Naive thymus-derived CD4-positive, alpha-beta T cell (primary cell): ENCODE measurements around the gene ZBTB46. TPM values are rescaled to one million over a fixed set of nuclear protein-coding genes. Genes with fewer than 3 reads are reported as not detected.
"Not testable (repeated sequence)": the region's sequence is repeated elsewhere in the genome, so short reads cannot be mapped to it uniquely, and the experiment has no call there.

Experiments
- ATAC-seq: fragments of 150-1000 bp; cut with Tn5 transposase; 2 replicates; pipeline ENCODE4 v1.10.0; 2021; ENCODE audit warnings: mild to moderate bottlenecking, moderate library complexity
- CTCF ChIA-PET: fragments of 350-600 bp; sonication (Branson Sonifier 250); formaldehyde crosslinking; loops from one replicate; lab custom pipeline; 2021; ENCODE audit warnings: antibody characterized with exemption; lab: Charles Lee
- POLR2A ChIA-PET: fragments of 350-600 bp; sonication (Branson Sonifier 250); formaldehyde crosslinking; loops from one replicate; lab custom pipeline; 2021; ENCODE audit warnings: antibody characterized with exemption, inconsistent platforms; lab: Charles Lee
- DNase-seq, 9 donors: peaks; one replicate each; pipeline versions ENCODE4 v3.0.0 to v3.0.0-alpha.2; 2020 to 2022; ENCODE audit warnings: mixed read lengths in 1 of 9
- H3K27ac ChIP-seq: one replicate; pipeline ENCODE4 v1.7.0; 2013; ENCODE audit warnings: mild to moderate bottlenecking, low read depth, low read length, moderate library complexity
- H3K27me3 ChIP-seq, 2 donors: one replicate each; pipeline ENCODE4 v1.7.0; 2013; ENCODE audit warnings: low read length in 2 of 2, mild to moderate bottlenecking in 2 of 2, moderate library complexity in 2 of 2; ENCODE audit not compliant: control insufficient read depth in 2 of 2, insufficient read depth in 2 of 2
- H3K36me3 ChIP-seq, 3 experiments: 1 replicate in 2 of 3; 2 replicates in 1 of 3; pipeline ENCODE4 v1.7.0; 2013; ENCODE audit warnings: low read length in 3 of 3, mild to moderate bottlenecking in 3 of 3, moderate library complexity in 1 of 3; ENCODE audit not compliant: insufficient read depth in 3 of 3, control insufficient read depth in 2 of 3
- H3K4me1 ChIP-seq, 2 donors: one replicate each; pipeline ENCODE4 v1.7.0; 2013; ENCODE audit warnings: low read length in 2 of 2, mild to moderate bottlenecking in 2 of 2, moderate library complexity in 1 of 2; ENCODE audit not compliant: control insufficient read depth in 2 of 2, insufficient read depth in 2 of 2
- H3K4me3 ChIP-seq: 2 replicates; pipeline ENCODE4 v1.7.0; 2013; ENCODE audit warnings: mild to moderate bottlenecking, low read length
- H3K9me3 ChIP-seq, 3 experiments: 1 replicate in 2 of 3; 2 replicates in 1 of 3; pipeline ENCODE4 v1.7.0; 2013; ENCODE audit warnings: low read length in 3 of 3; ENCODE audit not compliant: control insufficient read depth in 2 of 3
- H3K27ac Mint-ChIP-seq, 9 donors: one replicate each; pipeline ENCODE4 v1.8.0; 2020 to 2022; ENCODE audit warnings: mixed read lengths in 9 of 9, mild to moderate bottlenecking in 8 of 9, moderate library complexity in 5 of 9, inconsistent platforms in 2 of 9
- H3K27me3 Mint-ChIP-seq, 5 donors: one replicate each; pipeline ENCODE4 v1.8.0; 2021 to 2022; ENCODE audit warnings: mixed read lengths in 5 of 5, mild to moderate bottlenecking in 1 of 5
- H3K36me3 Mint-ChIP-seq, 5 donors: one replicate each; pipeline ENCODE4 v1.8.0; 2020 to 2022; ENCODE audit warnings: mixed read lengths in 5 of 5, mild to moderate bottlenecking in 3 of 5, inconsistent platforms in 1 of 5
- H3K4me1 Mint-ChIP-seq, 7 donors: one replicate each; pipeline ENCODE4 v1.8.0; 2020 to 2022; ENCODE audit warnings: mixed read lengths in 7 of 7, mild to moderate bottlenecking in 3 of 7, inconsistent platforms in 1 of 7
- H3K4me3 Mint-ChIP-seq, 10 donors: one replicate each; pipeline ENCODE4 v1.8.0; 2020 to 2022; ENCODE audit warnings: mild to moderate bottlenecking in 10 of 10, mixed read lengths in 10 of 10, moderate library complexity in 6 of 10, inconsistent platforms in 2 of 10
- H3K9me3 Mint-ChIP-seq, 11 donors: one replicate each; pipeline ENCODE4 v1.8.0; 2020 to 2022; ENCODE audit warnings: mixed read lengths in 11 of 11, mild to moderate bottlenecking in 4 of 11, inconsistent platforms in 1 of 11, moderate library complexity in 1 of 11
- intact Hi-C, 2 donors: fragments of 100-400 bp; cut with micrococcal nuclease; formaldehyde crosslinking; loops; one replicate each; pipeline ENCODE4 v1.15.1; 2023
- polyA plus RNA-seq, 2 donors: library from polyadenylated mRNA; unstranded; fragments of 300-500 nt; fragmentation: Illumina TruSeq; gene quantifications; one replicate each; pipeline ENCODE4 v1.2.3, GENCODE V29; 2021
- total RNA-seq, 6 experiments: library from RNA in 5 of 6; stranded (reverse) in 5 of 6; gene quantifications; 1 replicate in 5 of 6; 2 replicates in 1 of 6; pipeline ENCODE4 v1.2.3 and lab custom pipeline; 2021 to 2026

The ZBTB46 gene
- total and polyA plus RNA-seq, 7 experiments from 2014 or later: 0.03 to 1.7 (median 0.07) TPM; not detected in 1

GRCh38 chr20:63776875-63777274 is 54.2 kb downstream of the ZBTB46 start:
- H3K9me3 ChIP-seq, intact Hi-C loops, H3K36me3 ChIP-seq, H3K4me3 Mint-ChIP-seq, H3K27ac Mint-ChIP-seq, ATAC-seq, H3K4me3 ChIP-seq, H3K9me3 Mint-ChIP-seq, H3K27me3 Mint-ChIP-seq, H3K27ac ChIP-seq, H3K36me3 Mint-ChIP-seq, H3K27me3 ChIP-seq, DNase-seq, H3K4me1 ChIP-seq, POLR2A ChIA-PET: not testable (repeated sequence)
- peaks cover 2 to 13% (median 11%) of the 10 kb centered on the region in 7 donors for H3K4me1 Mint-ChIP-seq
- CTCF ChIA-PET: interaction anchor here (1.1 kb wide), 2 partner anchors 10 kb away, joined by 3 to 5 read pairs; no protein-coding TSS in a partner anchor

GRCh38 chr20:63775096-63775978 is 55.7 kb downstream of the ZBTB46 start:
- peak in 4 of 9 donors; percentile 22 to 40 (median 32) for DNase-seq
- H3K4me3 ChIP-seq: no peak overlapping the region
- ChIA-PET POLR2A (interaction anchor here (0.9 kb wide), 1 partner anchor 121 kb away, joined by 4 read pairs; no protein-coding TSS in a partner anchor), CTCF (interaction anchor here (1.0 to 1.3 kb wide), 2 partner anchors 11 to 39 kb away, joined by 3 to 6 read pairs; partner anchors contain the start of gene LIME1)
- H3K27me3 ChIP-seq: no peaks in the 10 kb centered on the region
- intact Hi-C loops: no loop called here
- H3K36me3 ChIP-seq: no peaks in the 10 kb centered on the region
- Mint-ChIP-seq H3K4me1 (peaks cover 0 to 6% (median 5%) of the 10 kb centered on the region in 7 donors), H3K9me3 (no peaks in the 10 kb centered on the region), H3K27me3 (peaks cover 0 to 2% (median 0%) of the 10 kb centered on the region in 5 donors), H3K27ac (peak overlapping the region in 1 of 9 donors; percentile 21), H3K4me3 (peak overlapping the region in 2 of 10 donors; percentile 23 to 40), H3K36me3 (peaks cover 0 to 1% (median 0%) of the 10 kb centered on the region in 5 donors)
- H3K4me1 ChIP-seq: no peaks in the 10 kb centered on the region
- no peak for ATAC-seq
- no peak overlapping the region for H3K27ac ChIP-seq
- H3K9me3 ChIP-seq: no peaks in the 10 kb centered on the region

GRCh38 chr20:63774306-63774705 is 56.8 kb downstream of the ZBTB46 start:
- H3K27ac ChIP-seq: no peak overlapping the region
- ATAC-seq (no peak), DNase-seq (no peak)
- no peaks in the 10 kb centered on the region for H3K36me3 ChIP-seq
- Mint-ChIP-seq H3K27ac (peak overlapping the region in 2 of 9 donors; percentile 68 to 81), H3K4me1 (peaks cover 0 to 6% (median 5%) of the 10 kb centered on the region in 7 donors), H3K9me3 (no peaks in the 10 kb centered on the region), H3K36me3 (peaks cover 0 to 1% (median 0%) of the 10 kb centered on the region in 5 donors), H3K27me3 (peaks cover 0 to 2% (median 0%) of the 10 kb centered on the region in 5 donors), H3K4me3 (peak overlapping the region in 2 of 10 donors; percentile 7 to 32)
- ChIA-PET CTCF (no interaction called here), POLR2A (no interaction called here)
- intact Hi-C loops: no loop called here
- no peaks in the 10 kb centered on the region for H3K9me3 ChIP-seq
- H3K4me1 ChIP-seq: no peaks in the 10 kb centered on the region
- H3K4me3 ChIP-seq: no peak overlapping the region
- H3K27me3 ChIP-seq: no peaks in the 10 kb centered on the region

- Mint-ChIP-seq H3K36me3 (peaks cover 0 to 1% (median 0%) of the 10 kb centered on the region in 5 donors), H3K9me3 (no peaks in the 10 kb centered on the region), H3K4me3 (peak overlapping the region in 1 of 10 donors; percentile 7), H3K27me3 (peaks cover 0 to 2% (median 0%) of the 10 kb centered on the region in 5 donors), H3K4me1 (peaks cover 0 to 6% (median 5%) of the 10 kb centered on the region in 7 donors), H3K27ac (no peak overlapping the region)
- POLR2A ChIA-PET: no interaction called here
- ATAC-seq (no peak), DNase-seq (no peak)
- CTCF ChIA-PET: no interaction called here
- intact Hi-C loops: no loop called here
- no peak overlapping the region for H3K4me3 ChIP-seq
- no peaks in the 10 kb centered on the region for H3K27me3 ChIP-seq
- no peaks in the 10 kb centered on the region for H3K36me3 ChIP-seq
- no peak overlapping the region for H3K27ac ChIP-seq
- H3K9me3 ChIP-seq: no peaks in the 10 kb centered on the region
- no peaks in the 10 kb centered on the region for H3K4me1 ChIP-seq
These were observed 57.4 kb downstream of the ZBTB46 start for GRCh38 chr20:63773571-63774241.

GRCh38 chr20:63772781-63773518 is 58.1 kb downstream of the ZBTB46 start:
- H3K4me1 Mint-ChIP-seq: peaks cover 0 to 6% (median 5%) of the 10 kb centered on the region in 7 donors

GRCh38 chr20:63771046-63771707 is 59.9 kb downstream of the ZBTB46 start:
- Histone ChIP-seq H3K9me3 (no peaks in the 10 kb centered on the region), H3K4me3 (no peak overlapping the region), H3K27me3 (no peaks in the 10 kb centered on the region), H3K36me3 (no peaks in the 10 kb centered on the region), H3K4me1 (no peaks in the 10 kb centered on the region), H3K27ac (no peak overlapping the region)
- H3K27ac Mint-ChIP-seq: no peak overlapping the region
- peaks cover 0 to 2% (median 0%) of the 10 kb centered on the region in 5 donors for H3K27me3 Mint-ChIP-seq
- peaks cover 0 to 6% (median 5%) of the 10 kb centered on the region in 7 donors for H3K4me1 Mint-ChIP-seq
- H3K36me3 Mint-ChIP-seq: peaks cover 0 to 1% (median 0%) of the 10 kb centered on the region in 5 donors
- intact Hi-C loops: no loop called here
- no peaks in the 10 kb centered on the region for H3K9me3 Mint-ChIP-seq
- DNase-seq (no peak), ATAC-seq (no peak)
- CTCF ChIA-PET: no interaction called here
- no peak overlapping the region for H3K4me3 Mint-ChIP-seq
- POLR2A ChIA-PET: no interaction called here

More at GRCh38 chr20:63772781-63773518, 58.1 kb downstream of the ZBTB46 start:
- no peaks in the 10 kb centered on the region for H3K4me1 ChIP-seq
- Mint-ChIP-seq H3K4me3 (peak overlapping the region in 1 of 10 donors; percentile 68), H3K27me3 (peaks cover 0 to 2% (median 0%) of the 10 kb centered on the region in 5 donors), H3K27ac (no peak overlapping the region), H3K9me3 (no peaks in the 10 kb centered on the region), H3K36me3 (peaks cover 0 to 1% (median 0%) of the 10 kb centered on the region in 5 donors)
- ChIA-PET POLR2A (no interaction called here), CTCF (no interaction called here)
- ATAC-seq: no peak
- intact Hi-C loops: no loop called here
- no peak for DNase-seq
- H3K4me3 ChIP-seq: no peak overlapping the region
- no peak overlapping the region for H3K27ac ChIP-seq
- H3K9me3 ChIP-seq: no peaks in the 10 kb centered on the region
- no peaks in the 10 kb centered on the region for H3K36me3 ChIP-seq
- no peaks in the 10 kb centered on the region for H3K27me3 ChIP-seq
